Measurements from ENCODE around the gene TBPL2. TPM values are rescaled to one million over a fixed set of nuclear protein-coding genes. Genes with fewer than 3 reads are reported as not detected.

TBPL2 gene
- total RNA-seq, 1 experiment from 2014 or later: not detected

DNA sequence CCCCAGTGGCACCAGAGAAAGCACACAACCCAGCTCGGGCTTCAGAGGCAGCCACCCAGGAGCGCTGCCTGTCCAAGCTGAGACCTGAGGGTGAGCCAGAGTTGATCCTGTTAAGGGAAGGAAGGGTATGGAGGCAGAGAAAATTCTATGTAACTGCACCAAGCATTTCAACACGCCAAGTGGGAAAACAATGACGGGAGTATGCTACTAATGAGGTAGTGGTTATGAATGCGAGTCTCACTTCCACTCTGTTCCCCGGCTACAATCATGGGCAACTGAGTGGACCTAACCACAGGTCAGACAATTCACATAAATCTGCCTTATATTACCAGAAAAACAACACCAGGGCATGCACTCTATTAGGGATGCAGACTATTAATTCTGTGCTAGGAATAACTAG lies 38.7 kb downstream of the TBPL2 start (continued):
- TF ChIP-seq ELF1 (IDR thresholded peaks at IDR 0.05; ENCODE audit: borderline replicate concordance, low read depth): no peak

DNA sequence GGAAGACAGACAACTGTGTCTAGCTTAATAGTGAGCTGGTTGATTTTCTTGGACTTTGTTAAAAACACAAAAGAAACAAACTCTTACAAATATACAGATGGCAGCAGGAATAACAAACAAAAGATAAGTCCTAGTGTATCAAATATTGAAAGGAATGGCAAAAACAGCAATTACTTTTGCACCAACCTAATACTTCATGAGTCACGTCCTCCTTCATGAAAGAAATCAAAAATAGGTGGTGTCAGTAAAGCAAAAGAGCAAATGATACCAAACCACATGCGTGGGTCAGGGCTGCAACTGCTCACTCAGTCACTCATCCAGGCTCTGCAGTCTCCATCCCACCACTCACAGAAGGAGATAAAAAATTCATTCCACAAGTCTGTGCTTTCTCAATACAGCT lies 40.6 kb downstream of the TBPL2 start:
- TF ChIP-seq EZH2phosphoT487 (IDR thresholded peaks at IDR 0.05; ENCODE audit: borderline replicate concordance) (no peak), EGR1 (IDR thresholded peaks at IDR 0.05; ENCODE audit: low read depth) (no peak), SIN3A (IDR thresholded peaks at IDR 0.05; ENCODE audit: low read depth) (no peak), ELF1 (IDR thresholded peaks at IDR 0.05; ENCODE audit: borderline replicate concordance, low read depth) (no peak), ZNF274 (IDR thresholded peaks at IDR 0.05; ENCODE audit: low read depth, low read length) (no peak), RAD21 (IDR thresholded peaks at IDR 0.05; ENCODE audit: low read depth) (no peak), ZFX (IDR thresholded peaks at IDR 0.05) (no peak), YY1 (IDR thresholded peaks at IDR 0.05; ENCODE audit: extremely low read depth, insufficient replicate concordance, low read depth, low read length) (no peak), SP1 (IDR thresholded peaks at IDR 0.05; ENCODE audit: low read depth) (no peak), CEBPB (IDR thresholded peaks at IDR 0.05; ENCODE audit: low read depth) (no peak), FOSL1 (IDR thresholded peaks at IDR 0.05; ENCODE audit: low read depth) (no peak), CBX3 (IDR thresholded peaks at IDR 0.05; ENCODE audit: low read depth) (no peak), POLR2AphosphoS5 (IDR thresholded peaks at IDR 0.05; ENCODE audit: low read depth, low read length) (no peak)
- TF ChIP-seq, protein P1, sequence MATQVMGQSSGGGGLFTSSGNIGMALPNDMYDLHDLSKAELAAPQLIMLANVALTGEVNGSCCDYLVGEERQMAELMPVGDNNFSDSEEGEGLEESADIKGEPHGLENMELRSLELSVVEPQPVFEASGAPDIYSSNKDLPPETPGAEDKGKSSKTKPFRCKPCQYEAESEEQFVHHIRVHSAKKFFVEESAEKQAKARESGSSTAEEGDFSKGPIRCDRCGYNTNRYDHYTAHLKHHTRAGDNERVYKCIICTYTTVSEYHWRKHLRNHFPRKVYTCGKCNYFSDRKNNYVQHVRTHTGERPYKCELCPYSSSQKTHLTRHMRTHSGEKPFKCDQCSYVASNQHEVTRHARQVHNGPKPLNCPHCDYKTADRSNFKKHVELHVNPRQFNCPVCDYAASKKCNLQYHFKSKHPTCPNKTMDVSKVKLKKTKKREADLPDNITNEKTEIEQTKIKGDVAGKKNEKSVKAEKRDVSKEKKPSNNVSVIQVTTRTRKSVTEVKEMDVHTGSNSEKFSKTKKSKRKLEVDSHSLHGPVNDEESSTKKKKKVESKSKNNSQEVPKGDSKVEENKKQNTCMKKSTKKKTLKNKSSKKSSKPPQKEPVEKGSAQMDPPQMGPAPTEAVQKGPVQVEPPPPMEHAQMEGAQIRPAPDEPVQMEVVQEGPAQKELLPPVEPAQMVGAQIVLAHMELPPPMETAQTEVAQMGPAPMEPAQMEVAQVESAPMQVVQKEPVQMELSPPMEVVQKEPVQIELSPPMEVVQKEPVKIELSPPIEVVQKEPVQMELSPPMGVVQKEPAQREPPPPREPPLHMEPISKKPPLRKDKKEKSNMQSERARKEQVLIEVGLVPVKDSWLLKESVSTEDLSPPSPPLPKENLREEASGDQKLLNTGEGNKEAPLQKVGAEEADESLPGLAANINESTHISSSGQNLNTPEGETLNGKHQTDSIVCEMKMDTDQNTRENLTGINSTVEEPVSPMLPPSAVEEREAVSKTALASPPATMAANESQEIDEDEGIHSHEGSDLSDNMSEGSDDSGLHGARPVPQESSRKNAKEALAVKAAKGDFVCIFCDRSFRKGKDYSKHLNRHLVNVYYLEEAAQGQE (IDR thresholded peaks at IDR 0.05; ENCODE audit: low read depth): no peak
- TF ChIP-seq, protein P2, sequence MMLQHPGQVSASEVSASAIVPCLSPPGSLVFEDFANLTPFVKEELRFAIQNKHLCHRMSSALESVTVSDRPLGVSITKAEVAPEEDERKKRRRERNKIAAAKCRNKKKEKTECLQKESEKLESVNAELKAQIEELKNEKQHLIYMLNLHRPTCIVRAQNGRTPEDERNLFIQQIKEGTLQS (IDR thresholded peaks at IDR 0.05): no peak
- ChIA-PET CTCF (no interaction called here), POLR2A (no interaction called here), RAD21 (ENCODE audit: low non-redundant PET in 1 of 2, low total read pairs in 2 of 2, uncharacterized antibody in 2 of 2, unreplicated experiment in 2 of 2) (no interaction called here)
- H2AFZ ChIP-seq (ENCODE audit: low read depth, low read length, poor library complexity, severe bottlenecking): no peak overlapping the region
- H3K27ac ChIP-seq (ENCODE audit: low read depth, low read length): no peak overlapping the region
- DNase-seq (ENCODE audit: low read depth, low spot score): no peak
- H3K4me3 ChIP-seq (replicated peaks in 1 of 2; ENCODE audit: low read depth in 1 of 2, low read length in 2 of 2): no peak overlapping the region
- peaks cover 33% of the 10 kb centered on the region for H3K79me2 ChIP-seq (ENCODE audit: insufficient read depth, low read length)
- intact Hi-C loops (cut with micrococcal nuclease): no loop called here
- H3K9me3 ChIP-seq (ENCODE audit: control insufficient read depth in 1 of 2, insufficient read depth in 1 of 2, low read depth in 1 of 2, low read length in 2 of 2): no peaks in the 10 kb centered on the region
- H3K9me2 ChIP-seq (ENCODE audit: insufficient read depth): no peaks in the 10 kb centered on the region
- BruUV-seq (replicated peaks): no TSS peak
- H3K27me3 ChIP-seq (ENCODE audit: insufficient read depth, low read length): no peaks in the 10 kb centered on the region
- no peaks in the 10 kb centered on the region; the same call in 1 of the 2 replicates for H4K20me1 ChIP-seq (ENCODE audit: insufficient read depth)
- no peak overlapping the region for H3K4me2 ChIP-seq (ENCODE audit: low read length)
- H3K9ac ChIP-seq (ENCODE audit: low read length): no peak overlapping the region
- H3K36me3 ChIP-seq (ENCODE audit: control insufficient read depth in 1 of 2, insufficient read depth in 2 of 2, low read length in 2 of 2): no peaks in the 10 kb centered on the region; a peak in 1 of 4 replicates
- no peak for ATAC-seq
- peaks cover 8 to 20% of the 10 kb centered on the region in 2 experiments; a peak in 3 of 4 replicates for H3K4me1 ChIP-seq (ENCODE audit: control insufficient read depth in 1 of 2, insufficient read depth in 2 of 2, low read length in 2 of 2)
